CD8-positive, alpha-beta memory T cell (primary cell): ENCODE results near the gene NCS1. TPM values are rescaled to one million over a fixed set of nuclear protein-coding genes. Genes with fewer than 3 reads are reported as not detected.
A peak's percentile ranks its signal among the peaks of the same experiment; 100 is the strongest.

ENCODE experiments used
- CTCF ChIA-PET: fragments of 350-600 bp; sonication (Branson Sonifier 250); formaldehyde crosslinking; loops from one replicate; lab custom pipeline; 2021; ENCODE audit warnings: antibody characterized with exemption; lab: Charles Lee
- POLR2A ChIA-PET: fragments of 350-600 bp; sonication (Branson Sonifier 250); formaldehyde crosslinking; loops from one replicate; lab custom pipeline; 2021; ENCODE audit warnings: antibody characterized with exemption; lab: Charles Lee
- DNase-seq, 5 donors: peaks; one replicate each; pipeline versions ENCODE4 v3.0.0 to v3.0.0-alpha.2; 2020 to 2022; ENCODE audit warnings: mixed read lengths in 1 of 5
- H3K27ac ChIP-seq: one replicate; pipeline ENCODE4 v1.7.0; 2013; ENCODE audit warnings: low read depth, mild to moderate bottlenecking, low read length, moderate library complexity
- H3K27me3 ChIP-seq: 2 replicates; pipeline ENCODE4 v1.7.0; 2013; ENCODE audit warnings: low read length, mild to moderate bottlenecking; ENCODE audit not compliant: insufficient read depth, poor library complexity, severe bottlenecking
- H3K36me3 ChIP-seq: 2 replicates; pipeline ENCODE4 v1.7.0; 2013; ENCODE audit warnings: mild to moderate bottlenecking, low read length, moderate library complexity; ENCODE audit not compliant: insufficient read depth
- H3K4me1 ChIP-seq: 2 replicates; pipeline ENCODE4 v1.7.0; 2013; ENCODE audit warnings: mild to moderate bottlenecking, low read length, moderate library complexity; ENCODE audit not compliant: insufficient read depth
- H3K4me3 ChIP-seq: 2 replicates; pipeline ENCODE4 v1.7.0; 2013; ENCODE audit warnings: mild to moderate bottlenecking, low read length
- H3K9me3 ChIP-seq: 2 replicates; pipeline ENCODE4 v1.7.0; 2013; ENCODE audit warnings: mild to moderate bottlenecking, low read length
- H3K27ac Mint-ChIP-seq, 8 donors: one replicate each; pipeline ENCODE4 v1.8.0; 2020 to 2021; ENCODE audit warnings: mixed read lengths in 8 of 8, mild to moderate bottlenecking in 6 of 8, inconsistent platforms in 3 of 8, moderate library complexity in 3 of 8
- H3K27me3 Mint-ChIP-seq, 2 donors: one replicate each; pipeline ENCODE4 v1.8.0; 2020 to 2021; ENCODE audit warnings: mixed read lengths in 2 of 2, mild to moderate bottlenecking in 1 of 2, moderate library complexity in 1 of 2
- H3K36me3 Mint-ChIP-seq, 3 donors: one replicate each; pipeline ENCODE4 v1.8.0; 2020 to 2021; ENCODE audit warnings: mixed read lengths in 3 of 3, inconsistent platforms in 1 of 3, mild to moderate bottlenecking in 1 of 3
- H3K4me1 Mint-ChIP-seq, 3 donors: one replicate each; pipeline ENCODE4 v1.8.0; 2020 to 2021; ENCODE audit warnings: mixed read lengths in 3 of 3, inconsistent platforms in 1 of 3, mild to moderate bottlenecking in 1 of 3
- H3K4me3 Mint-ChIP-seq, 7 donors: one replicate each; pipeline ENCODE4 v1.8.0; 2020 to 2021; ENCODE audit warnings: mixed read lengths in 7 of 7, mild to moderate bottlenecking in 6 of 7, moderate library complexity in 4 of 7, inconsistent platforms in 2 of 7
- H3K9me3 Mint-ChIP-seq, 5 donors: one replicate each; pipeline ENCODE4 v1.8.0; 2020 to 2022; ENCODE audit warnings: mixed read lengths in 5 of 5, mild to moderate bottlenecking in 3 of 5, moderate library complexity in 2 of 5, inconsistent platforms in 1 of 5
- polyA plus RNA-seq: library from polyadenylated mRNA; unstranded; fragments of 300-500 nt; fragmentation: Illumina TruSeq; gene quantifications from one replicate; pipeline ENCODE4 v1.2.3, GENCODE V29; 2021
- total RNA-seq, 2 experiments: library from RNA; stranded (reverse); gene quantifications; one replicate each; pipeline ENCODE4 v1.2.3, GENCODE V29; 2021

The NCS1 gene
- total and polyA plus RNA-seq, 3 experiments from 2014 or later, result 0.54 to 24.3 (median 23.6) TPM

GRCh38 chr9:130206579-130206978 lies 34.4 kb downstream of the NCS1 start:
- CTCF ChIA-PET, result interaction anchor here (1.3 kb wide), 1 partner anchor 10 kb away, joined by 3 read pairs; no protein-coding TSS in a partner anchor
- Mint-ChIP-seq H3K4me3 (no peak overlapping the region), H3K27me3 (peaks cover 3 to 11% of the 10 kb centered on the region in 2 donors), H3K27ac (no peak overlapping the region), H3K36me3 (no peaks in the 10 kb centered on the region), H3K4me1 (no peaks in the 10 kb centered on the region), H3K9me3 (no peaks in the 10 kb centered on the region)
- POLR2A ChIA-PET, result no interaction called here
- Histone ChIP-seq H3K4me1 (no peaks in the 10 kb centered on the region), H3K4me3 (no peak overlapping the region), H3K36me3 (no peaks in the 10 kb centered on the region), H3K27me3 (no peaks in the 10 kb centered on the region), H3K27ac (no peak overlapping the region), H3K9me3 (no peaks in the 10 kb centered on the region)
- no peak for DNase-seq

GRCh38 chr9:130207241-130207992 lies 35.2 kb downstream of the NCS1 start:
- CTCF ChIA-PET, result interaction anchor here (0.5 kb wide), 1 partner anchor 1149 kb away, joined by 3 read pairs; no protein-coding TSS in a partner anchor
- DNase-seq, result no peak
- Histone ChIP-seq H3K27ac (no peak overlapping the region), H3K4me1 (no peaks in the 10 kb centered on the region), H3K27me3 (no peaks in the 10 kb centered on the region), H3K4me3 (no peak overlapping the region), H3K9me3 (no peaks in the 10 kb centered on the region), H3K36me3 (no peaks in the 10 kb centered on the region)
- POLR2A ChIA-PET, result no interaction called here
- peaks cover 3 to 11% of the 10 kb centered on the region in 2 donors for H3K27me3 Mint-ChIP-seq
- H3K4me1 Mint-ChIP-seq, result no peaks in the 10 kb centered on the region
- no peak overlapping the region for H3K4me3 Mint-ChIP-seq
- H3K27ac Mint-ChIP-seq, result peak overlapping the region in 1 of 8 donors; percentile 43
- no peaks in the 10 kb centered on the region for H3K9me3 Mint-ChIP-seq
- no peaks in the 10 kb centered on the region for H3K36me3 Mint-ChIP-seq

GRCh38 chr9:130208600-130209347 lies 36.6 kb downstream of the NCS1 start:
- H3K4me3 ChIP-seq, result no peak overlapping the region
- Mint-ChIP-seq H3K36me3 (no peaks in the 10 kb centered on the region), H3K9me3 (no peaks in the 10 kb centered on the region), H3K4me3 (no peak overlapping the region), H3K4me1 (no peaks in the 10 kb centered on the region), H3K27me3 (peaks cover 1 to 11% of the 10 kb centered on the region in 2 donors), H3K27ac (peak overlapping the region in 1 of 8 donors; percentile 26)
- ChIA-PET POLR2A (no interaction called here), CTCF (interaction anchor here (0.6 kb wide), 1 partner anchor 545 kb away, joined by 3 read pairs; no protein-coding TSS in a partner anchor)
- no peaks in the 10 kb centered on the region for H3K36me3 ChIP-seq
- H3K4me1 ChIP-seq, result no peaks in the 10 kb centered on the region
- DNase-seq, result no peak
- H3K27ac ChIP-seq, result no peak overlapping the region
- H3K27me3 ChIP-seq, result no peaks in the 10 kb centered on the region
- no peaks in the 10 kb centered on the region for H3K9me3 ChIP-seq

- H3K4me3 ChIP-seq, result no peak overlapping the region
- Mint-ChIP-seq H3K36me3 (no peaks in the 10 kb centered on the region), H3K4me3 (no peak overlapping the region), H3K4me1 (no peaks in the 10 kb centered on the region), H3K27me3 (peaks cover 1 to 11% of the 10 kb centered on the region in 2 donors), H3K27ac (no peak overlapping the region), H3K9me3 (no peaks in the 10 kb centered on the region)
- H3K4me1 ChIP-seq, result no peaks in the 10 kb centered on the region
- DNase-seq, result no peak
- no peaks in the 10 kb centered on the region for H3K36me3 ChIP-seq
- H3K9me3 ChIP-seq, result no peaks in the 10 kb centered on the region
- no peak overlapping the region for H3K27ac ChIP-seq
- ChIA-PET CTCF (no interaction called here), POLR2A (no interaction called here)
- no peaks in the 10 kb centered on the region for H3K27me3 ChIP-seq
These were observed 37.2 kb downstream of the NCS1 start for GRCh38 chr9:130209422-130209821.

- H3K36me3 Mint-ChIP-seq, result no peaks in the 10 kb centered on the region
- Histone ChIP-seq H3K36me3 (no peaks in the 10 kb centered on the region), H3K9me3 (no peaks in the 10 kb centered on the region), H3K27ac (no peak overlapping the region), H3K4me3 (no peak overlapping the region), H3K27me3 (no peaks in the 10 kb centered on the region), H3K4me1 (no peaks in the 10 kb centered on the region)
- H3K9me3 Mint-ChIP-seq, result no peaks in the 10 kb centered on the region
- ChIA-PET CTCF (interaction anchor here (1.3 kb wide), 1 partner anchor 9 kb away, joined by 3 read pairs; no protein-coding TSS in a partner anchor), POLR2A (no interaction called here)
- no peaks in the 10 kb centered on the region for H3K4me1 Mint-ChIP-seq
- no peak overlapping the region for H3K27ac Mint-ChIP-seq
- DNase-seq, result no peak
- H3K27me3 Mint-ChIP-seq, result peaks cover 1 to 11% of the 10 kb centered on the region in 2 donors
- no peak overlapping the region for H3K4me3 Mint-ChIP-seq
These were observed 39.5 kb downstream of the NCS1 start for GRCh38 chr9:130211548-130212226.

GRCh38 chr9:130212543-130213297 lies 40.5 kb downstream of the NCS1 start:
- no peak for DNase-seq
- POLR2A ChIA-PET, result no interaction called here
- Mint-ChIP-seq H3K36me3 (no peaks in the 10 kb centered on the region), H3K4me1 (no peaks in the 10 kb centered on the region), H3K4me3 (no peak overlapping the region), H3K27me3 (peaks cover 1 to 11% of the 10 kb centered on the region in 2 donors), H3K27ac (no peak overlapping the region), H3K9me3 (no peaks in the 10 kb centered on the region)
- Histone ChIP-seq H3K4me1 (no peaks in the 10 kb centered on the region), H3K27ac (no peak overlapping the region), H3K36me3 (no peaks in the 10 kb centered on the region), H3K9me3 (no peaks in the 10 kb centered on the region), H3K4me3 (no peak overlapping the region), H3K27me3 (no peaks in the 10 kb centered on the region)
- CTCF ChIA-PET, result interaction anchor here (1.3 kb wide), 1 partner anchor 10 kb away, joined by 3 read pairs; no protein-coding TSS in a partner anchor

- no peaks in the 10 kb centered on the region for H3K9me3 ChIP-seq
- no peaks in the 10 kb centered on the region for H3K4me1 Mint-ChIP-seq
- H3K27ac Mint-ChIP-seq, result peak overlapping the region in 4 of 8 donors; percentile 8 to 69 (median 38)
- no peak overlapping the region for H3K4me3 Mint-ChIP-seq
- H3K27me3 ChIP-seq, result no peaks in the 10 kb centered on the region
- H3K4me1 ChIP-seq, result no peaks in the 10 kb centered on the region
- POLR2A ChIA-PET, result no interaction called here
- DNase-seq, result no peak
- no peaks in the 10 kb centered on the region for H3K36me3 Mint-ChIP-seq
- no peak overlapping the region for H3K27ac ChIP-seq
- CTCF ChIA-PET, result interaction anchor here (1.1 kb wide), 1 partner anchor 29 kb away, joined by 3 read pairs; no protein-coding TSS in a partner anchor
- no peaks in the 10 kb centered on the region for H3K9me3 Mint-ChIP-seq
- H3K27me3 Mint-ChIP-seq, result peaks cover 0 to 8% of the 10 kb centered on the region in 2 donors
- no peaks in the 10 kb centered on the region for H3K36me3 ChIP-seq
- no peak overlapping the region for H3K4me3 ChIP-seq
These were observed 41.9 kb downstream of the NCS1 start for GRCh38 chr9:130213911-130214761.
